Sciatic nerve (tissue), 2 donors: ENCODE data around the gene INSYN2B. TPM values are rescaled to one million over a fixed set of nuclear protein-coding genes. Genes with fewer than 3 reads are reported as not detected.
"Not testable (repeated sequence)": the region's sequence is repeated elsewhere in the genome, so short reads cannot be mapped to it uniquely, and the experiment has no call there.

Experiments
- ATAC-seq: fragments of 200-7000 bp; cut with Tn5 transposase; one replicate; pipeline ENCODE4 v1.9.1; 2020; ENCODE audit warnings: mild to moderate bottlenecking, moderate library complexity
- DNase-seq: peaks from one replicate; pipeline ENCODE4 v3.0.0-alpha.2; 2020; ENCODE audit warnings: low spot score
- intact Hi-C: fragments of 100-400 bp; cut with DNase I; formaldehyde crosslinking; loops from one replicate; pipeline ENCODE4 v1.14.2; 2022
- microRNA-seq: library from miRNA; unstranded; fragments of <30 nt; microRNA quantifications from one replicate; pipeline ENCODE4 v1.2.0, GENCODE V29; 2020
- total RNA-seq: library from RNA; stranded (reverse); fragmentation: NEBNext Ultra II Directional; extraction: Animal tissue kit (Norgen Biotek cat#: 25700); gene quantifications from one replicate; pipeline ENCODE4 v1.2.1, GENCODE V29; 2021
- donor health status: DM: no; HTN: no; CAD: no.
- donor health status: DM: no; HTN: no; CAD: no.

INSYN2B gene
- total RNA-seq, 1 donor from 2014 or later: 0.27 TPM

- intact Hi-C loops, DNase-seq, ATAC-seq: not testable (repeated sequence)
Observed at GRCh38 chr5:169834540-169834939, 145.8 kb downstream of the INSYN2B start.

- ATAC-seq, intact Hi-C loops, DNase-seq: not testable (repeated sequence)
Observed at GRCh38 chr5:169833681-169834292, 146.5 kb downstream of the INSYN2B start.

GRCh38 chr5:169832845-169833244, 147.4 kb downstream of the INSYN2B start:
- intact Hi-C loops: no loop called here
- DNase-seq (no peak), ATAC-seq (no peak)

- DNase-seq (no peak), ATAC-seq (no peak)
- intact Hi-C loops: no loop called here
Observed at GRCh38 chr5:169832304-169832703, 148.0 kb downstream of the INSYN2B start.

- ATAC-seq (no peak), DNase-seq (no peak)
- intact Hi-C loops: no loop called here
Observed at GRCh38 chr5:169831331-169831730, 149.0 kb downstream of the INSYN2B start.

- intact Hi-C loops: no loop called here
- no peak for ATAC-seq
- DNase-seq: no peak
Observed at GRCh38 chr5:169828385-169828784, 151.9 kb downstream of the INSYN2B start.

- DNase-seq (no peak), ATAC-seq (no peak)
- intact Hi-C loops: no loop called here
Observed at GRCh38 chr5:169827769-169828168, 152.5 kb downstream of the INSYN2B start.

GRCh38 chr5:169826618-169827017, 153.7 kb downstream of the INSYN2B start:
- intact Hi-C loops: no loop called here
- ATAC-seq: no peak
- DNase-seq: no peak

GRCh38 chr5:169817031-169817430, 163.3 kb downstream of the INSYN2B start:
- DNase-seq (no peak), ATAC-seq (no peak)
- intact Hi-C loops: no loop called here

- intact Hi-C loops: no loop called here
- ATAC-seq: no peak
- no peak for DNase-seq
Observed at GRCh38 chr5:169814522-169814921, 165.8 kb downstream of the INSYN2B start.

Small RNA genes within 50 kb of the gene (microRNA-seq; reads per million reads assigned to microRNA genes)
- not detected for gene MIR378E

Other genes starting within 250 kb of the INSYN2B start
- not detected for gene FOXI1, start 125.4 kb upstream of the INSYN2B start, total RNA-seq